Subcutaneous adipose tissue (tissue), 4 donors: ENCODE results near the gene FARP1. TPM values are rescaled to one million over a fixed set of nuclear protein-coding genes. Genes with fewer than 3 reads are reported as not detected.

Source experiments
- total RNA-seq, 4 donors: library from RNA; depleted of rRNA; stranded (reverse); fragments of >200 nt; gene quantifications; one replicate each; pipeline ENCODE4 v1.1.0, GENCODE V29; 2016
- TF ChIP-seq, protein P1 (sequence below): fragments of 450-650 bp; IDR thresholded peaks from one replicate; pipeline ENCODE4 v1.5.1; 2016; ENCODE audit warnings: low read depth, mild to moderate bottlenecking, control low read depth, antibody characterized with exemption, moderate library complexity

FARP1 gene
- total RNA-seq, 4 donors from 2014 or later = 24.9 to 39.9 (median 28.8) TPM

DNA sequence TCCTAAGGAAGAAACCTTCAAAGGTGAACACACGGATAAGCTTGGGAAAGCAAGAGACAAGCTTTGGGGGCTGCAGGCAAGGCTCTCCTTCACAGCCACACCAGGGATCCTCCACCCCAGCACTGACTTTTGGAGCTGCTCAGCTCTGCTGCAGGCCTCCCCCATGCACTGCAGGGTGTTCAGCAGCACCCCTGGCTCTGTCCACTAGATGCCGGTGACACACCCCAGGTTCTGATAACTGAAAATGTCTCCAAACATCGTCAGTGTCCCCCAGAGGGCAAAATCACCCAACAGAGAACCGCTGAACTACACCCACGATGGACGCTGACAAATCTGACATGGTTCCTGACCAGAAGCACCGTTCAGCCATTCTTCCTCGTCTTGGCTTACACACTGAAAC lies 343.5 kb downstream of the FARP1 start:
- TF ChIP-seq, protein P1, sequence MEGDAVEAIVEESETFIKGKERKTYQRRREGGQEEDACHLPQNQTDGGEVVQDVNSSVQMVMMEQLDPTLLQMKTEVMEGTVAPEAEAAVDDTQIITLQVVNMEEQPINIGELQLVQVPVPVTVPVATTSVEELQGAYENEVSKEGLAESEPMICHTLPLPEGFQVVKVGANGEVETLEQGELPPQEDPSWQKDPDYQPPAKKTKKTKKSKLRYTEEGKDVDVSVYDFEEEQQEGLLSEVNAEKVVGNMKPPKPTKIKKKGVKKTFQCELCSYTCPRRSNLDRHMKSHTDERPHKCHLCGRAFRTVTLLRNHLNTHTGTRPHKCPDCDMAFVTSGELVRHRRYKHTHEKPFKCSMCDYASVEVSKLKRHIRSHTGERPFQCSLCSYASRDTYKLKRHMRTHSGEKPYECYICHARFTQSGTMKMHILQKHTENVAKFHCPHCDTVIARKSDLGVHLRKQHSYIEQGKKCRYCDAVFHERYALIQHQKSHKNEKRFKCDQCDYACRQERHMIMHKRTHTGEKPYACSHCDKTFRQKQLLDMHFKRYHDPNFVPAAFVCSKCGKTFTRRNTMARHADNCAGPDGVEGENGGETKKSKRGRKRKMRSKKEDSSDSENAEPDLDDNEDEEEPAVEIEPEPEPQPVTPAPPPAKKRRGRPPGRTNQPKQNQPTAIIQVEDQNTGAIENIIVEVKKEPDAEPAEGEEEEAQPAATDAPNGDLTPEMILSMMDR = no peak

DNA sequence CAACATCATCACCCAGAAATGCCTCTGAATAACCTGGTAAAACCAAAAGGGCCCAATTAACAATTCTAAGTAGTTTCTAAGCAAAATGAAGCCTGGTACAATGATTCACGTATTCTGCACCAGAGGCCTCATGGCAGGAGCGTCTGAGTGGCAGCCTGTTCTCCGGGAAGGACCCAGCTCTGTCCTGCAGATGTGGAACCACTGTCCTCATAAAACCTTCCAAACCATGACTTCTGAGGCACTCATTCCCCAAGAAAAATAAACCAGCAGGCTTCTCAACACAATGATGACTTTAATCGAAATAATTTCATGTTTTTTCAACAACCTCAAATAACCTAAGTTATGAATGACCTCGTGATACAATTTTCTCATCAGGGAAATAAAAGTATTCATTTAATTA lies 344.1 kb downstream of the FARP1 start:
- TF ChIP-seq, protein P1 = no peak

DNA sequence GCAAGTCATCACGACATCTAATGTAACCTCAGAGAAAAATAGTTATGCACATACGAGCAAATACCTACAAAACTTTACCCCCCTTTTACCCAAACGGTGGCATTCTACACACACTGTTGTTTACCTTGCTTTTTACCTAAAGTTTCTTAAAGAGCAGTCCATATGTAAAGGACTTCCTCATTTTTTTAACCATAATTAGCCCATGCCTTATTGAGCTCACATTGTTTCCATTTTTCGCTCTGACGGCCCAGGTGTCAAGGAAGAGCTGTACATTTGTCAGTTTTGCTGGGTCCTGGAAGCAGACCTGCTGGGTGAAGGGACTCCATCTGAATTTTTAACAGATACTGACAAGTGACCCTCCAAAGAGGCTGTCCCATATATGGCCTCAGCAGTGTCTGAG lies 344.6 kb downstream of the FARP1 start:
- TF ChIP-seq, protein P1 = no peak

DNA sequence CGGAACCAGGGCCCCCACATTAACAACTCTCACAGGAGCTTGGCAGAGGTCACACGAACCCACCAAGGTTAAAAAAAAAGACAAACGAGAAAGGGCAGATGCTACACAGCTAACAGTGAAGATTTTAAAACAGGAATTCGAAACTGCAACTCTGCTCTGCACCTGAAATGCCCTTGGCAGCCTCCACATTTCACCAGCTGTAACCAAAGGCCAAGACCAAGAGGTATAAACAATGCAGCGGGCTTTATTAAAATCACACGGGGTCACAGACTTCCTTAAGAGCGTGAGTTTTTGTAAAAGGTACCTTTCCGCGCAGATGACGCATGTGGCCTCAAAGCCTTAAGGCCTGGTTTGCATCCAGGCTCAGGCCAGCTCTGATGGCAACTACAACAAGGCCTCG lies 345.8 kb downstream of the FARP1 start:
- TF ChIP-seq, protein P1 = no peak

DNA sequence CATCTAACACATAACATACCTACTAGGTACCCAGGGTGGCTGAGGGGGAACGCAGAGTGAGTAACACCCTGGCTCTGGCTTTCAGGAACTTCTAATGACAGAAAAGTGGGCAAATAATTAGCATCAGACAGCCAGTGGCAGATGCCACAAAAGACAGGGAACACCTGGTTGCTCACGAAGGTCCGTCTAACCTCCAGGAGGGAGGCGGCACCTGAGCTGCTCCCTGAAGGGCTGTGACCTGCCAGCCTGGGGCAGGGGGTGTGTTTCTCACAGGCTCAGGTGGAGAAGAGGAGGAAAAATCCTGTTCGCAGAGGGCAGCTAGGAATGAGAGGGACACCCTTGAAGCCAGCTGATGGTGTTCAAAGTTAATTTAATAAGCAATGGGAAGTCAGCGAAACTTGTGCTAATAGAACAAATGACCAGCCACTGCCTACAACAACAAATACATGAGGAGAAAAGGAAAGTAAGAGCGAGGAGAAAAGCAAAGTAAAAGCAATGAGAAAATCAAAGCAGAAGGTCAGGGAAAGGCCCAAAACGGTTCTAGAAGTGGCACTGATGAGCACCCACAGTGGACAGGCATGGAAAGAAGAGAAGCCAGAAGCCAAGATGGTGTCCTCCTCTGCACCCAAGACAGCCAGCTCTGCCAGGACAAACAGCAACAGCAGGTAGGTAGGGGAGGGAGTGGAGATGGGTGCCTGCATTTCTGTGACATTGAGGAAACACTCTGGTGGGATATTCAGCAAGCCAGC lies 346.7 kb downstream of the FARP1 start:
- TF ChIP-seq, protein P1 = no peak

DNA sequence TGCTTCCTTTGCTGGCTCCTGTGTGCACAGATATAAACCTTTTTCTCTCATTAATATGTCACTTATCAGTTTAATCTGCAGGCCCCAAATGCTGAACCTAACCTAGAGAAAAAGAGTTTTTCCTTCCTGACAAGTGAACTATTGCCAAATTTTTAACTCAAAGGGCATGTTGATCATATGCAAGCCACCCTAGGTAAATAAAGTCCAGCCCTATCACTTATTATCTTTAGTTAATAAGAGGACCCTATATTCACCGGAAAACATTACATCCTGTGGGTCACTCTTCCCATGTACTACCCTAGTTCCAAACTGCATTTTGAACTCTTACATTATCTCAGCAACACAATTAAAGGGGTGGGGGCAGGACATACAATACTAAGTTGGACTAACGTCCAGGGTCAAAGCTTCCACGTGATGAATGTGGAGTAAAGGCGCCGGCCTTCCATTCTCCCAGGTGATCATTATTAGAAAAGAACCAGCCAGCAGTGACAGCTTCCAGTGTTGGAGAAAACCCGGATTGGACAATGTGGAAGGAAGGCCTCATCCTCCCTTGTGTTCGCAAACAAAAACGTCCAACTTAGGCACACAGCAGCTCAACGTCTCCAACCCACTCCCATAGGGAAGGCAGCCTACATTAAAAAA lies 347.4 kb downstream of the FARP1 start:
- TF ChIP-seq, protein P1 = no peak

DNA sequence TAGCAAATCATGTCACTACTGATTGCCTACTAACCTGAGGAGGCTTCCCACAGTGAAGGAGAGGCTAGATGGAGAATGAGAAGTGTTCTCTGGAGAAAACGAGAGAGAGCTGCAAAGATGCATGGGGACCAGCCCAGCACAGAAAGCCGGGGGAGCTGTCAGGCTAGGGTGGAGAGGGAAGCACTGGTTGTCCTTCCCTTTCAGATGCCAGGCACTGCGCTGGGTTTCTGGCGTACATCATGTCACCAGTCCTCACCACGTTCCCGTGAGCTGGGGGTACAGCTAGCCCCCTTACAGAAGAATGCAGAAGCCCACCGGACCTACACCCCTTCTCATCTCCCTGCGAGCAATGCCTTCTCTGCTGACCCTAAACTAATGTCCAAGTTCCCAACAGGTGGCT lies 348.0 kb downstream of the FARP1 start:
- TF ChIP-seq, protein P1 = no peak
